SIG-M5 (cell line): Measurements from ENCODE around the gene ZG16B.

Experiments used
- DNase-seq: peaks from one replicate; lab custom pipeline; 2025; lab: John Stamatoyannopoulos, UW

Gene ZG16B

GRCh38 chr16:2867987-2868789, 38.1 kb downstream of the ZG16B start:
- DNase-seq = peak; percentile 63

GRCh38 chr16:2871926-2872325, 41.8 kb downstream of the ZG16B start:
- DNase-seq = no peak

- DNase-seq = no peak
Measured at GRCh38 chr16:2874032-2874911, 44.2 kb downstream of the ZG16B start.

GRCh38 chr16:2874912-2875362, 44.8 kb downstream of the ZG16B start:
- no peak for DNase-seq

GRCh38 chr16:2879854-2880508, 49.9 kb downstream of the ZG16B start:
- no peak for DNase-seq
